Stimulated activated CD4-positive, alpha-beta T cell treated with anti-CD3 and anti-CD28 coated beads, Interleukin-12 subunit alpha, Interleukin-12 subunit beta, amount 100 ng/mL, for 24 hours (primary cell): ENCODE measurements around the gene NKTR.

Experiments used
- DNase-seq, 2 experiments: peaks; one replicate each; pipeline ENCODE4 v3.0.0-alpha.2; 2020; ENCODE audit warnings: low read depth in 2 of 2

Gene NKTR

DNA sequence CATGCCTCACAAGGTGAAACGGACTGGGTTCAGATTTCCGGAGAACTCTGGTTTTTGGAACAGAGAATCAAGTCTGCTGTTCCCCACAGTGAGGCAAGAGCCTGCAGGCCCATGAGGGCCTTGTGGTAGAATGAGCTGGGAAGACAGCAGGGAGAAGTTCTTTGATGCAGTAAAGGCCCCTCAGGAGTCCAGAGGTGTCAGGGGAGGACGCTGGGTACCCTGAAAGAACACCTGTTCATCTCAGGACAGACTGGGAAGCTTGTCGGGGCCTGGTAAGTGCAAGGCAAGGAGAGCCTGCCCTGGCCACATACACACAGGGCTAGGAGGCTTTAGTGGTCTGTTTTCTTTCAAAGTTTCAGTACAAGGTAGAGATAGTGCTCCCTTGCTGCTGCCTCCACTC lies 49.3 kb downstream of the NKTR start:
- DNase-seq: no peak

- DNase-seq: no peak
Observed at GRCh38 chr3:42651248-42652091, 51.0 kb downstream of the NKTR start.

DNA sequence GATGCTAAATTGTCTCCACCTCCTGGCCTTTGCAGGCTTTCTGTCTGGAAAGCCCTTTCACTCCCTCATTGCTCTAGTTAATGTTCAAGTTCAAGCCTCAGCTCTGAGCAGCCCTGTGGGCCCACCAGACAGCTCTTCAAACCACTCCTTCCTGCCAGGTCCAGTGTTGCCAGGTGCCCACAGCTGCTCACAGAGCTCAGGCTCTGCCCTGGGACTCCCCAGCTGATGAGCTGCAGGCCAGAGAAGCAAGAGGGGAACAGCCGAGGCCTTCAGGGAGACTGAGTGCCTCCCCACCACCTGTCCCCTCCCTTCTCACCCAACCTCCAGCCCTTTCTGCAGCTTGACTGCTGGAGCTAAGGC lies 51.7 kb downstream of the NKTR start:
- DNase-seq: no peak

DNA sequence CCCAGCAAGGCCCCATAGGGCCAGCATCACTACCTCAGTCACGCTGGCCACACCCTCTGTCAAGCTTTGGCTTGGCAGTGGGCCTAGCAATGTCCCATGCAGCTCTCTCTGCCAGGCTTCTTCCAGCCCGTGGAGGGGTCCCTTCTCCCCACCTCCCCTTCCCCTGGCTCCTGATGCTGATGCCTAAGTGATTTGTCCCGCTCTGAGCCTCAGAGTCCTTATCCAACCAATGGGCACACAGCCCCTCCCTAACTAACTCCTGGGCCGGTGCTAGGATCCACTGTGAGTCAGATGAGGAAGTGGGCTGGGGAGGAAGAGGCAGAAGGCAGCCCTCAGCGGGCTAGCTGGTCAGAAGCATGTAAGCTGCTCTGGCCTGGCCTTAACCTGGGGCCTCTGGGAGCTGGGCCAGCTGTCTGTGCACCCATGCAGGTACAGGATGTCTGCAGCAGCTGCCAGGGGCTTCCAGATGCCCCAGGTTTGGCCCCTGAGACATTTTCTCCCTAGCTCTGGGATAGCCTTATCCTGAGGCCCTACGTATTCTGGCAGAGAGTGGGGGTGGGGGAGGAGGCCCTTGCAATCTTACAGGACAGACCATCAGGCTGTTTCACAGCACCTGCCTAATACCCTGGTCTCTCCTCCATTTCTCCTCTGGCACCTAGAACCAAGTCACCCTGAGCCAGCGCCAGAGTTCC lies 52.3 kb downstream of the NKTR start:
- DNase-seq: no peak

DNA sequence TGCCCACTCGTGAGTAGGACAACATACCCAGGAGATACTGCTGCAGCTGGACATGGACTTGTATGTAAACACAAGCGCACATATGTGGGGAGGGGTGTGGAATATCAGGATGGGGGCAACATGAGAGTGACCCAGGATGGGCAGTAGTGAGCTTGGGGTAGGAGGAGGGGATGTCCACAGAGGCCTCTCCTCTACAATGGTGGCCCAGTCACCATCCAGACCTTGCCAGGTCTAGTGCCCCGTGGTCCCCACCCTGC lies 52.7 kb downstream of the NKTR start:
- DNase-seq: no peak

DNA sequence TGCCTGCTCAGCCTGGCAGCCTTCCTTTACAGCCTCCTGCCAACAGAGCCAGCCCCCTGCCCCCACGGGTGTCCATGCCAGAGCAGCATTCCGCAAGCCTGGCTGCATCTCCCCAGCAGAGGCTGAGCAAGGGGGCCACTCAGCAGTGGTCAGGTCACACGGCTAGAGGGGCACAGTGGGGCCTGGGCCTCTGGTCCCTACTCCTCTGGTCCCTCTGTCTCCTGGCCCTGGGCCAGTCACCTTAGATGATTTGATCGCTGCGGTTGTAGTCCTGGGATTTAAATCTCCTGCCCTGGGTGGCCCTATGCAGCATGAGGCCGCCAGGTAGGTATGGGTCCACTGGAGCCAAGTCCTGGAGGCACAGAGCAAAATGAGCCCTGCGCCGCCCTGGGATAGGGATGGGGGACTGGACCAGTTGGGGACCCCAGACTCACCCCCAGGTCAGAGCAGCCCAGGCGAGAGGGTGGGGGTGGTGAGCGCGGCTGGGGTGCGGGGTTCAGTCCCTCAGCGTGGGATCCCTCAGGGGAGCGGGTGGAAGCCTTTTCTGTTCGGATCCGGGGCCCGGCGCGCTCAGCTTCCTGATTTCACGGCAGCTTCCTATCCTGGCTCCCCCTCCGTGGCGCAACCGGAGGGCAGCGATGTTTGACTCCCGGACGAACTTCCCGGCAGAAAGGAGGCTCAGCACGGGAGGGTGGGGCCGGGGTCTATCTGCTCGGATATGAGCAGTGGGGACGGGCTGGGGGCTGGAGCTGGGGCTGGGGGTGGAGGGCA lies 53.3 kb downstream of the NKTR start, which contains the start of gene ZBTB47:
Gene ZBTB47 (plus strand): TSS at position 138 of the 771 bp plus-strand sequence. CDS start 4,659 bp downstream, outside the sequence.
- DNase-seq: no peak

GRCh38 chr3:42654331-42655201 lies 54.1 kb downstream of the NKTR start:
- DNase-seq: no peak

GRCh38 chr3:42655331-42655888 lies 54.9 kb downstream of the NKTR start:
- no peak for DNase-seq

GRCh38 chr3:42655980-42656679 lies 55.6 kb downstream of the NKTR start:
- no peak for DNase-seq

- DNase-seq: no peak
Observed at GRCh38 chr3:42656680-42657610, 56.5 kb downstream of the NKTR start.

DNA sequence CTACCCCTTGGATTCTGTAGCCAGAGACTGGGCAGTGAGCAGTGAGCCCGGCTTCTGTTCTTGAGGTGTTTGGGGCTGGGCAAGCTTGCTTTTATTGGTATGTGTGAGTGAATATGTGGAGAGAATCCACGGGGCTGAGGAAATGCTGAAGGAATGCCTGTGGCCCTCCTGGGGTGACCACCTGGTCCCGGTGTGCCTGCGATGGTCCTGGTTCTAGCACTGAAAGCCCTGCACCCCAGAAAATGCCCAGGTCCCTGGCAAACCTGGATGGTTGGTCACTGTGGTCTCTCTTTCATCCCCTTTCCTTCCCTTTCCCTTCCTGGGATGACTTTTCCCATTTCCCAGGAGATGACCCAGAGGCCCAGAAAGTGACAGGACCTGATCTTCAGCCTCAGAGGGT lies 57.2 kb downstream of the NKTR start:
- DNase-seq: no peak

DNA sequence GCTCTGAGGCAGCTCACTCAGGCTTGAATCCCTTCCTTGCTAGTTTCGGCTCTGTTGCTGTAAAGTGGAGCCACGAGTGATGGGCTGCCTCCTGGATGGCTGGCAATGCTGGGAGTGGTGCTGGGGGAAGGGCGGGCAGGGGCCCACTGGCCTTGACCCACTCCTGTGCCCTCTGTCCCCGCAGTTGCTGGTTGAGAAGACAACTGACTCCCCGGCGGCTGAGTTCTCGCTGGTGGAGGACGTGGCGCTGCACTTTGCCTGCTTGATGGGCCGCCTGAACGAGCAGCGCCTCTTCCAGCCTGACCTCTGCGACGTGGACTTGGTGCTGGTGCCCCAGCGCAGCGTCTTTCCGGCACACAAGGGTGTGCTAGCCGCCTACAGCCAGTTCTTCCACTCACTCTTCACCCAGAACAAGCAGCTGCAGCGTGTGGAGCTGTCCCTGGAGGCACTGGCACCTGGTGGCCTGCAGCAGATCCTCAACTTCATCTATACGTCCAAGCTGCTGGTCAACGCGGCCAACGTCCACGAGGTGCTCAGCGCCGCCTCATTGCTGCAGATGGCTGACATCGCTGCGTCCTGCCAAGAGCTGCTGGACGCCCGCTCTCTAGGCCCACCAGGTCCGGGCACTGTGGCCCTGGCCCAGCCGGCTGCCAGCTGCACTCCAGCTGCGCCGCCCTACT lies 57.7 kb downstream of the NKTR start:
- no peak for DNase-seq

DNA sequence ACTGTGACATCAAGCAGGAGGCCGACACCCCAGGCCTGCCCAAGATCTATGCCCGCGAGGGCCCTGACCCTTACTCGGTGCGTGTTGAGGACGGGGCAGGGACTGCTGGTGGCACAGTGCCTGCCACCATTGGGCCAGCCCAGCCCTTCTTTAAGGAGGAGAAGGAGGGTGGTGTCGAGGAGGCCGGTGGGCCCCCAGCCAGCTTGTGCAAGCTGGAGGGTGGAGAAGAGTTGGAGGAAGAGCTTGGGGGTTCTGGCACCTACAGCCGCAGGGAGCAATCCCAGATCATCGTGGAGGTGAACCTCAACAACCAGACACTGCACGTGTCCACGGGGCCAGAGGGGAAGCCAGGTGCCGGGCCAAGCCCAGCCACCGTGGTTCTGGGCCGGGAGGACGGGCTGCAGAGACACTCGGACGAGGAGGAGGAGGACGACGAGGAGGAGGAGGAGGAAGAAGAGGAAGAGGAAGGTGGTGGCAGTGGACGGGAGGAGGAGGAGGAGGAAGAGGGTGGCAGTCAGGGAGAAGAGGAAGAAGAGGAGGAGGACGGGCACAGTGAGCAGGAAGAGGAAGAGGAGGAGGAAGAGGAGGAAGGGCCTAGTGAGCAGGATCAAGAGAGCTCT lies 58.4 kb downstream of the NKTR start:
- no peak for DNase-seq

DNA sequence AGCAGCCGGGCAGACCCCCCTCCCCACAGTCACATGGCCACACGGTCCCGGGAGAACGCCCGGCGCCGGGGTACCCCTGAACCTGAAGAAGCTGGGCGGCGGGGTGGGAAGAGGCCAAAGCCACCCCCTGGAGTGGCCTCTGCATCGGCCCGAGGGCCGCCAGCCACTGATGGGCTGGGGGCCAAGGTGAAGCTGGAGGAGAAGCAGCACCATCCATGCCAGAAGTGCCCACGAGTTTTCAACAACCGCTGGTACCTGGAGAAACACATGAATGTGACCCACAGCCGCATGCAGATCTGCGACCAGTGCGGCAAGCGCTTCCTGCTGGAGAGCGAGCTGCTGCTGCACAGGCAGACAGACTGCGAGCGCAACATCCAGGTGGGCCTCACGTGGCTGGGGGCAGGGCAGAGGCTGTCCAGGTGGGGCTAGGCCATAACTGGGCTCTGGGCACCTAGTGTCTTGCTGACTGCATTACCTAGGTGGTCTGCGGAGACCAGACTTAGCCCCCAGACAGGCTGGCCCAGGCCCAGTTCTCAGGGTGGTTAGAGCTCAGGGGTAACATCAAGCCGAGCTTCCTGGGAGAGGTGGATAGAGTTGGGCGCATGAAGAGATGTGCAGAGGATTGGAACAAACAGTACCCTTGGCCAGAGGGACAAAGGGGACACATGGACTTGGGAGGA lies 59.1 kb downstream of the NKTR start:
- DNase-seq: no peak

- no peak for DNase-seq
Observed at GRCh38 chr3:42660131-42660715, 59.7 kb downstream of the NKTR start.

GRCh38 chr3:42660898-42661297 lies 60.4 kb downstream of the NKTR start:
- DNase-seq: no peak

GRCh38 chr3:42661593-42662022 lies 61.1 kb downstream of the NKTR start:
- DNase-seq: no peak
